ENCODE measurements around the gene NEMP1.

DNA sequence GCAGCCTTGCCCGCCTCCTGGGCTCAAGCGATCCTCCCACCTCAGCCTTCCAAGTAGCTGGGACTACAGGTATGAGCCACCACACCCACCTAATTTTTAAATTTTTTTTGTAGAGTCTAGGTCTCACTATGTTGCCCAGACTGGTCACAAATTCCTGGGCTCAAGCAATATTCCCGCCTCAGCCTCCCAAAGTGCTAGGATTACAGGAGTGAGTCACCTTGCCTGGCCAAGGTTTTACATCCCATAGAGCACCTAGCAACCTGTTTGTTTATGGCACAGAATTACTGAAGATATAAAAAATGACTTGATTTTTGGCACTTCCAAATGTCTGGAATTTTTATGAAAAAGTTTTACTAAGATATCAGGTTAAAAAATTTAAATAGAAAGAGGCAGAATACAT is 45.2 kb downstream of the NEMP1 start:
- TF ChIP-seq, protein P1, sequence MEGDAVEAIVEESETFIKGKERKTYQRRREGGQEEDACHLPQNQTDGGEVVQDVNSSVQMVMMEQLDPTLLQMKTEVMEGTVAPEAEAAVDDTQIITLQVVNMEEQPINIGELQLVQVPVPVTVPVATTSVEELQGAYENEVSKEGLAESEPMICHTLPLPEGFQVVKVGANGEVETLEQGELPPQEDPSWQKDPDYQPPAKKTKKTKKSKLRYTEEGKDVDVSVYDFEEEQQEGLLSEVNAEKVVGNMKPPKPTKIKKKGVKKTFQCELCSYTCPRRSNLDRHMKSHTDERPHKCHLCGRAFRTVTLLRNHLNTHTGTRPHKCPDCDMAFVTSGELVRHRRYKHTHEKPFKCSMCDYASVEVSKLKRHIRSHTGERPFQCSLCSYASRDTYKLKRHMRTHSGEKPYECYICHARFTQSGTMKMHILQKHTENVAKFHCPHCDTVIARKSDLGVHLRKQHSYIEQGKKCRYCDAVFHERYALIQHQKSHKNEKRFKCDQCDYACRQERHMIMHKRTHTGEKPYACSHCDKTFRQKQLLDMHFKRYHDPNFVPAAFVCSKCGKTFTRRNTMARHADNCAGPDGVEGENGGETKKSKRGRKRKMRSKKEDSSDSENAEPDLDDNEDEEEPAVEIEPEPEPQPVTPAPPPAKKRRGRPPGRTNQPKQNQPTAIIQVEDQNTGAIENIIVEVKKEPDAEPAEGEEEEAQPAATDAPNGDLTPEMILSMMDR (IDR thresholded peaks at IDR 0.05; ENCODE audit: insufficient read depth, low read length) = no peak
- no peak for TF ChIP-seq POLR2AphosphoS5 (IDR thresholded peaks at IDR 0.05; ENCODE audit: low read depth)
- TF ChIP-seq, protein P2, sequence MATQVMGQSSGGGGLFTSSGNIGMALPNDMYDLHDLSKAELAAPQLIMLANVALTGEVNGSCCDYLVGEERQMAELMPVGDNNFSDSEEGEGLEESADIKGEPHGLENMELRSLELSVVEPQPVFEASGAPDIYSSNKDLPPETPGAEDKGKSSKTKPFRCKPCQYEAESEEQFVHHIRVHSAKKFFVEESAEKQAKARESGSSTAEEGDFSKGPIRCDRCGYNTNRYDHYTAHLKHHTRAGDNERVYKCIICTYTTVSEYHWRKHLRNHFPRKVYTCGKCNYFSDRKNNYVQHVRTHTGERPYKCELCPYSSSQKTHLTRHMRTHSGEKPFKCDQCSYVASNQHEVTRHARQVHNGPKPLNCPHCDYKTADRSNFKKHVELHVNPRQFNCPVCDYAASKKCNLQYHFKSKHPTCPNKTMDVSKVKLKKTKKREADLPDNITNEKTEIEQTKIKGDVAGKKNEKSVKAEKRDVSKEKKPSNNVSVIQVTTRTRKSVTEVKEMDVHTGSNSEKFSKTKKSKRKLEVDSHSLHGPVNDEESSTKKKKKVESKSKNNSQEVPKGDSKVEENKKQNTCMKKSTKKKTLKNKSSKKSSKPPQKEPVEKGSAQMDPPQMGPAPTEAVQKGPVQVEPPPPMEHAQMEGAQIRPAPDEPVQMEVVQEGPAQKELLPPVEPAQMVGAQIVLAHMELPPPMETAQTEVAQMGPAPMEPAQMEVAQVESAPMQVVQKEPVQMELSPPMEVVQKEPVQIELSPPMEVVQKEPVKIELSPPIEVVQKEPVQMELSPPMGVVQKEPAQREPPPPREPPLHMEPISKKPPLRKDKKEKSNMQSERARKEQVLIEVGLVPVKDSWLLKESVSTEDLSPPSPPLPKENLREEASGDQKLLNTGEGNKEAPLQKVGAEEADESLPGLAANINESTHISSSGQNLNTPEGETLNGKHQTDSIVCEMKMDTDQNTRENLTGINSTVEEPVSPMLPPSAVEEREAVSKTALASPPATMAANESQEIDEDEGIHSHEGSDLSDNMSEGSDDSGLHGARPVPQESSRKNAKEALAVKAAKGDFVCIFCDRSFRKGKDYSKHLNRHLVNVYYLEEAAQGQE (IDR thresholded peaks at IDR 0.05; ENCODE audit: insufficient replicate concordance, low read depth) = no peak

All from HL-60 (cell line).